Activated B cell treated with CpG ODN at 0.5 μM for 24 hours (primary cell): ENCODE measurements around the gene GALNT10. TPM values are rescaled to one million over a fixed set of nuclear protein-coding genes. Genes with fewer than 3 reads are reported as not detected.

Source experiments
- ATAC-seq: fragments of 200-7000 bp; cut with Tn5 transposase; one replicate; pipeline ENCODE4 v1.10.0; 2021; ENCODE audit warnings: low read depth, mild to moderate bottlenecking, moderate library complexity
- CTCF ChIA-PET: fragments of 350-600 bp; sonication (Branson Sonifier 250); formaldehyde crosslinking; loops from one replicate; lab custom pipeline; 2021; ENCODE audit warnings: antibody characterized with exemption; lab: Charles Lee
- POLR2A ChIA-PET: fragments of 350-600 bp; sonication (Branson Sonifier 250); formaldehyde crosslinking; loops from one replicate; lab custom pipeline; 2021; ENCODE audit warnings: antibody characterized with exemption; lab: Charles Lee
- DNase-seq: peaks from one replicate; pipeline ENCODE4 v3.0.0; 2022
- H3K27ac Mint-ChIP-seq: one replicate; pipeline ENCODE4 v1.8.0; 2020; ENCODE audit warnings: mixed read lengths
- H3K27me3 Mint-ChIP-seq: one replicate; pipeline ENCODE4 v1.8.0; 2021; ENCODE audit warnings: mixed read lengths
- H3K36me3 Mint-ChIP-seq: one replicate; pipeline ENCODE4 v1.8.0; 2021; ENCODE audit warnings: low read depth, mixed read lengths
- H3K4me1 Mint-ChIP-seq: one replicate; pipeline ENCODE4 v1.8.0; 2021; ENCODE audit warnings: mixed read lengths
- H3K4me3 Mint-ChIP-seq: one replicate; pipeline ENCODE4 v1.8.0; 2020; ENCODE audit warnings: mild to moderate bottlenecking, mixed read lengths
- H3K9me3 Mint-ChIP-seq: one replicate; pipeline ENCODE4 v1.8.0; 2020; ENCODE audit warnings: mixed read lengths
- intact Hi-C: fragments of 100-400 bp; cut with micrococcal nuclease; formaldehyde crosslinking; loops from one replicate; pipeline ENCODE4 v1.15.1; 2024
- total RNA-seq: library from RNA; stranded (reverse); gene quantifications from 2 replicates; pipeline ENCODE4 v1.2.3, GENCODE V29; 2022
- TF ChIP-seq, protein P1 (sequence below): fragments of 200-600 bp; IDR thresholded peaks from one replicate; pipeline ENCODE4 v1.8.0; 2022; ENCODE audit warnings: antibody characterized with exemption, mild to moderate bottlenecking

The GALNT10 gene
- total RNA-seq, 1 donor from 2014 or later: 41.5 TPM

DNA sequence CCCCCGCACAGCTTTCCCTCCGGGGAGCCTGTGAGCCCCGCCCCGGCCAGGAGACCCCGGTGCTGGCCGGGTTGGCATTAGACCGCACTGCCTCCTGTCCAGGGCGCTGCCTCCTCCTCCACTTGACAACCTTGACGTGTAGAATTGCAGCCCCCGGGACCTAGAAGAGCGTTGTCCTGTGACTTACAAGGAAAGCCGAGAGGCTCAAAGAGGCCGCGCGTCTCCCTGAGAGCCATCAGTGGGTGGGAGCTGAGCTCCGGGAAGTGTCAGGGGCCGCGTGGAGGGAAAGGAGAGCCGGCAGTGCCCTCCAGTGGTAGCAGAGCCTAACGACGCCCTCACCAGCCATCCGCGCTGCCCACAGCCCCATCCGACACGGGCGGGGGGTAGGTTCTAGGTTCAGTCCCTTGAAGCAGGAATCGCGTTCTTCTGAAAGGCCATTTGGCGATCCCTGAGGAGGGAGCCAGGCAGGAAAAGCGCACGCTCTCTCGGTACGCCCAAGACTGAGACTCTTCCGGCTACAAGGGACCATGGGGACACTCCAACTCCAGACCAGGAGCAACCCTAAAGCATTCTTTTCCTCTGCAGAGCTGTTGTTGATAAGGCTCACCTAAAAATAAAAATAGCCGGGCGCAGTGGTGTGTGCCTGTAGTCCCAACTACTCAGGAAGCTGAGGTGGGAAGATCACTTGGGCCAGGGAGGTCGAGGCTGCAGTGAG, 214.7 kb downstream of the GALNT10 start:
- intact Hi-C loops: loop anchor here (1.0 kb wide), 4 partner anchors 215 to 431 kb away; partner anchors contain the start of gene GALNT10
- H3K4me3 Mint-ChIP-seq: peak overlapping the region; percentile 77
- H3K4me1 Mint-ChIP-seq: peaks cover 7% of the 10 kb centered on the region
- CTCF ChIA-PET: interaction anchor here (0.6 to 8.9 kb wide), 29 partner anchors 10 to 431 kb away, joined by 3 to 169 read pairs (median 4); partner anchors contain the start of gene GALNT10
- POLR2A ChIA-PET: interaction anchor here (0.6 to 2.4 kb wide), 3 partner anchors 12 to 333 kb away, joined by 6 to 11 read pairs (median 9); partner anchors contain the start of gene GALNT10
- H3K27ac Mint-ChIP-seq: no peak overlapping the region
- TF ChIP-seq, protein P1, sequence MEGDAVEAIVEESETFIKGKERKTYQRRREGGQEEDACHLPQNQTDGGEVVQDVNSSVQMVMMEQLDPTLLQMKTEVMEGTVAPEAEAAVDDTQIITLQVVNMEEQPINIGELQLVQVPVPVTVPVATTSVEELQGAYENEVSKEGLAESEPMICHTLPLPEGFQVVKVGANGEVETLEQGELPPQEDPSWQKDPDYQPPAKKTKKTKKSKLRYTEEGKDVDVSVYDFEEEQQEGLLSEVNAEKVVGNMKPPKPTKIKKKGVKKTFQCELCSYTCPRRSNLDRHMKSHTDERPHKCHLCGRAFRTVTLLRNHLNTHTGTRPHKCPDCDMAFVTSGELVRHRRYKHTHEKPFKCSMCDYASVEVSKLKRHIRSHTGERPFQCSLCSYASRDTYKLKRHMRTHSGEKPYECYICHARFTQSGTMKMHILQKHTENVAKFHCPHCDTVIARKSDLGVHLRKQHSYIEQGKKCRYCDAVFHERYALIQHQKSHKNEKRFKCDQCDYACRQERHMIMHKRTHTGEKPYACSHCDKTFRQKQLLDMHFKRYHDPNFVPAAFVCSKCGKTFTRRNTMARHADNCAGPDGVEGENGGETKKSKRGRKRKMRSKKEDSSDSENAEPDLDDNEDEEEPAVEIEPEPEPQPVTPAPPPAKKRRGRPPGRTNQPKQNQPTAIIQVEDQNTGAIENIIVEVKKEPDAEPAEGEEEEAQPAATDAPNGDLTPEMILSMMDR: no peak
- peaks cover 16% of the 10 kb centered on the region for H3K36me3 Mint-ChIP-seq
- H3K27me3 Mint-ChIP-seq: no peaks in the 10 kb centered on the region
- DNase-seq (peak; percentile 67), ATAC-seq (peak; percentile 100)
- no peaks in the 10 kb centered on the region for H3K9me3 Mint-ChIP-seq

GRCh38 chr5:154406231-154406630, 215.7 kb downstream of the GALNT10 start:
- H3K9me3 Mint-ChIP-seq: no peaks in the 10 kb centered on the region
- H3K36me3 Mint-ChIP-seq: peaks cover 20% of the 10 kb centered on the region
- no peak for DNase-seq
- H3K4me3 Mint-ChIP-seq: no peak overlapping the region
- TF ChIP-seq, protein P1: no peak
- CTCF ChIA-PET: interaction anchor here (1.5 to 8.9 kb wide), 7 partner anchors 16 to 432 kb away, joined by 4 to 169 read pairs (median 13); no protein-coding TSS in a partner anchor
- no peak for ATAC-seq
- no peak overlapping the region for H3K27ac Mint-ChIP-seq
- intact Hi-C loops: no loop called here
- POLR2A ChIA-PET: interaction anchor here (2.4 kb wide), 1 partner anchor 216 kb away, joined by 11 read pairs; the partner anchor contains the start of gene GALNT10
- peaks cover 7% of the 10 kb centered on the region for H3K4me1 Mint-ChIP-seq
- no peaks in the 10 kb centered on the region for H3K27me3 Mint-ChIP-seq

DNA sequence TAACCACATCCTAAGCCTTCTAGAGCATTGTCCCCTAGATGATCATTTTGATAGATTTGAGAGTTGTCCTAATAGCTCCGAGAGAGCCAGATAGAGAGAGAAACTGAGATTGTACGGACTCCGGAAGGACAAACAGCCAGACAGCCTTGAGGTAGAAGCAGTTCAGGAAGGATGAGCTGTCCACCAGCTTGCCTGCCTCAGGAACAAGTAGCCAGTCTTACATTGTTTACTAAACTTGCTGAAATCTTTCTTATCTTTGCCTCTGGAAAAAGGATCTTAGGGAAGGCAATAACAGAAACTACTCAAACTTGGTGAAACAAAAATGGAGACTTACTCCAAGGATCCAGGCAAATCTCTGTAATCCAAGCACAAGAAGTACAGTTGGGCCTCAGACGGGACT, 216.3 kb downstream of the GALNT10 start:
- TF ChIP-seq, protein P1: no peak
- intact Hi-C loops: no loop called here
- CTCF ChIA-PET: interaction anchor here (4.3 to 8.9 kb wide), 2 partner anchors 226 to 333 kb away, joined by 39 to 169 read pairs; no protein-coding TSS in a partner anchor

GRCh38 chr5:154408811-154409210, 218.3 kb downstream of the GALNT10 start:
- peaks cover 7% of the 10 kb centered on the region for H3K4me1 Mint-ChIP-seq
- no peak overlapping the region for H3K27ac Mint-ChIP-seq
- TF ChIP-seq, protein P1: no peak
- intact Hi-C loops: no loop called here
- DNase-seq (no peak), ATAC-seq (no peak)
- ChIA-PET CTCF (interaction anchor here (0.7 to 8.9 kb wide), 2 partner anchors 335 to 605 kb away, joined by 3 to 169 read pairs; no protein-coding TSS in a partner anchor), POLR2A (no interaction called here)
- no peak overlapping the region for H3K4me3 Mint-ChIP-seq
- peaks cover 42% of the 10 kb centered on the region for H3K36me3 Mint-ChIP-seq
- H3K27me3 Mint-ChIP-seq: no peaks in the 10 kb centered on the region
- H3K9me3 Mint-ChIP-seq: no peaks in the 10 kb centered on the region

More for the DNA sequence above, 216.3 kb downstream of the GALNT10 start:
- H3K36me3 Mint-ChIP-seq: peaks cover 23% of the 10 kb centered on the region
- H3K27ac Mint-ChIP-seq: no peak overlapping the region
- no peaks in the 10 kb centered on the region for H3K9me3 Mint-ChIP-seq
- no peak for ATAC-seq
- peaks cover 7% of the 10 kb centered on the region for H3K4me1 Mint-ChIP-seq
- no peak for DNase-seq
- H3K27me3 Mint-ChIP-seq: no peaks in the 10 kb centered on the region
- H3K4me3 Mint-ChIP-seq: no peak overlapping the region
- POLR2A ChIA-PET: no interaction called here
